GM21381 (cell line): ENCODE data around the gene NPM3.
"Not testable (repeated sequence)": the region's sequence is repeated elsewhere in the genome, so short reads cannot be mapped to it uniquely, and the experiment has no call there.

Source experiments
- ATAC-seq: cut with Tn5 transposase; IDR thresholded peaks from one replicate; pipeline ENCODE4 v1.9.1; 2021; ENCODE audit warnings: mild to moderate bottlenecking, moderate library complexity; ENCODE audit not compliant: unreplicated experiment

NPM3 gene

GRCh38 chr10:101812606-101813005 lies 29.4 kb upstream of the NPM3 start:
- ATAC-seq = no peak

GRCh38 chr10:101807158-101807557 lies 23.9 kb upstream of the NPM3 start:
- ATAC-seq = no peak

- ATAC-seq = no peak
Measured at GRCh38 chr10:101803511-101803910, 20.3 kb upstream of the NPM3 start.

GRCh38 chr10:101797403-101798059 lies 14.3 kb upstream of the NPM3 start:
- no peak for ATAC-seq

GRCh38 chr10:101793526-101793925 lies 10.3 kb upstream of the NPM3 start:
- ATAC-seq = no peak

GRCh38 chr10:101789686-101790085 lies 6.4 kb upstream of the NPM3 start:
- ATAC-seq = no peak

- not testable (repeated sequence) for ATAC-seq
Measured at GRCh38 chr10:101789231-101789630, 6.0 kb upstream of the NPM3 start.

- ATAC-seq = no peak
Measured at GRCh38 chr10:101785801-101786200, 2.6 kb upstream of the NPM3 start.

- ATAC-seq = no peak
Measured at GRCh38 chr10:101784558-101784957, 1.3 kb upstream of the NPM3 start.

- no peak for ATAC-seq
Measured at GRCh38 chr10:101783736-101784118, 481 bp upstream of the NPM3 start.

GRCh38 chr10:101781984-101782810 lies 1.0 kb downstream of the NPM3 start:
- no peak for ATAC-seq

- ATAC-seq = no peak
Measured at GRCh38 chr10:101781655-101781983, 1.6 kb downstream of the NPM3 start.

- no peak for ATAC-seq
Measured at GRCh38 chr10:101780818-101781654, 2.2 kb downstream of the NPM3 start.

- no peak for ATAC-seq
Measured at GRCh38 chr10:101780187-101780817, 2.9 kb downstream of the NPM3 start.

GRCh38 chr10:101779544-101780186 lies 3.6 kb downstream of the NPM3 start:
- peak; percentile 47 for ATAC-seq

- no peak for ATAC-seq
Measured at GRCh38 chr10:101778781-101779543, 4.3 kb downstream of the NPM3 start.

- ATAC-seq = no peak
Measured at GRCh38 chr10:101778151-101778780, 5.0 kb downstream of the NPM3 start.

GRCh38 chr10:101777619-101778145 lies 5.6 kb downstream of the NPM3 start:
- no peak for ATAC-seq

GRCh38 chr10:101776161-101776817 lies 7.0 kb downstream of the NPM3 start:
- ATAC-seq = no peak
